ENCODE measurements around the gene PMVK. TPM values are rescaled to one million over a fixed set of nuclear protein-coding genes. Genes with fewer than 3 reads are reported as not detected.

Gene PMVK
- polyA plus RNA-seq, 4 donors: 44.8 to 120 (median 76.0) TPM

- FAIRE-seq: no peak
- Histone ChIP-seq H3K36me3 (ENCODE audit: control insufficient read depth in 3 of 3, insufficient read depth in 2 of 3, low read depth in 1 of 3, low read length in 3 of 3) (no peaks in the 10 kb centered on the region), H3K4me3 (ENCODE audit: low read depth in 1 of 3, low read length in 3 of 3) (no peak overlapping the region), H3K4me1 (ENCODE audit: control insufficient read depth in 3 of 3, insufficient read depth in 2 of 3, low read depth in 1 of 3, low read length in 2 of 3) (no peaks in the 10 kb centered on the region), H3K27ac (ENCODE audit: low read depth in 1 of 3, low read length in 2 of 3) (no peak overlapping the region), H3K9me3 (ENCODE audit: control insufficient read depth in 2 of 2, insufficient read depth in 1 of 2, low read depth in 1 of 2, low read length in 1 of 2) (no peaks in the 10 kb centered on the region), H3K27me3 (ENCODE audit: control insufficient read depth in 3 of 3, insufficient read depth in 3 of 3, low read length in 3 of 3) (peaks cover 0 to 10% (median 0%) of the 10 kb centered on the region in 3 donors)
- no peak for DNase-seq
- WGBS, 3 donors: 70 to 82% (median 75%) methylated on average over 7 of the region's 7 CpGs
These were observed 47.8 kb downstream of the PMVK start for GRCh38 chr1:154888757-154889156.

GRCh38 chr1:154886281-154887015, 50.1 kb downstream of the PMVK start:
- FAIRE-seq (no peak), DNase-seq (no peak)
- 61 to 67% (median 67%) methylated on average over 5 of the region's 5 CpGs for WGBS, 3 donors

DNA sequence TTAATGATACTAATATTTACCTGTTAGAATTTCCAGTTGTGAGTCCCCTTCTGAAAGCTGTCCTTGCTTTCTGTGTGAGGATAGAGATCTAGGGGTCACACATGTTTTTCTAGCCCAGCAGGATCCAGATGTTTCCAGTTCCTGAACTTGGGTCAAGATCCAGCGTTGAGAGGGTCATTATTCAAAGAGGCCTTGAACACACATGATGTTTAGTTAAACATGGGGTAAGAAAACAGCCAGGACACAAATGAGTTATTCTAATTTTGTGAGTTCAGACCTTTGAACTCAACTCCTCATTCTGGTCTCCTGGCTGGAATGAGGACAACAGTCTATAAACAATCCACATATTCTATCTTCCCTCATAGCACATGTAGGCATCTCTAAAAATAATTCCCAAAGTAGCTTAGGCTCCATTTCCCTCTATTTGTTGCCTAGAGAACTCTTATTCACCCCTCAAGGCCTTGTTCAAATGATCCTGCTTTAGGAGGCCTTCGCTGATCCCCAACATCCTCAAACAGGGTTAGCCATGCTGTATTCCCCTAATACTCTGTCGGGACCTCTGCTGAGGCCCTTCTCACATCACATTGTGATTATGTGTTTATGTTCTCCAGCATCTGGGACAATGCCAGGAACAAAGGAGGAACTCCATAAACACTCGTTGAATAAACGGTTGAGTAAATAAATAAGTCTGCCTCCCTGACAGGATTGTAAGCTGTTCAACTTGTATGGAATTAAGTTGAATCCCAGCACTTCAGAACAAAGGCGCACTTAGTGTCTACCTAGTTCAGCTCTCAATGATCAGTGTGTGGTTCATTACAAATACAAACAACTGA, 51.4 kb downstream of the PMVK start:
- Histone ChIP-seq H3K4me3 (ENCODE audit: low read depth in 1 of 3, low read length in 3 of 3) (no peak overlapping the region), H3K27ac (ENCODE audit: low read depth in 1 of 3, low read length in 2 of 3) (peak overlapping the region in 1 of 3 donors; percentile 27), H3K27me3 (ENCODE audit: control insufficient read depth in 3 of 3, insufficient read depth in 3 of 3, low read length in 3 of 3) (peaks cover 0 to 10% (median 0%) of the 10 kb centered on the region in 3 donors), H3K36me3 (ENCODE audit: control insufficient read depth in 3 of 3, insufficient read depth in 2 of 3, low read depth in 1 of 3, low read length in 3 of 3) (no peaks in the 10 kb centered on the region), H3K4me1 (ENCODE audit: control insufficient read depth in 3 of 3, insufficient read depth in 2 of 3, low read depth in 1 of 3, low read length in 2 of 3) (no peaks in the 10 kb centered on the region), H3K9me3 (ENCODE audit: control insufficient read depth in 2 of 2, insufficient read depth in 1 of 2, low read depth in 1 of 2, low read length in 1 of 2) (no peaks in the 10 kb centered on the region)
- no peak for FAIRE-seq
- no peak for DNase-seq
- WGBS, 3 donors: 46 to 61% (median 48%) methylated on average over 6 of the region's 6 CpGs

More at GRCh38 chr1:154886281-154887015, 50.1 kb downstream of the PMVK start:
- Histone ChIP-seq H3K4me1 (ENCODE audit: control insufficient read depth in 3 of 3, insufficient read depth in 2 of 3, low read depth in 1 of 3, low read length in 2 of 3) (no peaks in the 10 kb centered on the region), H3K36me3 (ENCODE audit: control insufficient read depth in 3 of 3, insufficient read depth in 2 of 3, low read depth in 1 of 3, low read length in 3 of 3) (no peaks in the 10 kb centered on the region), H3K4me3 (ENCODE audit: low read depth in 1 of 3, low read length in 3 of 3) (no peak overlapping the region), H3K9me3 (ENCODE audit: control insufficient read depth in 2 of 2, insufficient read depth in 1 of 2, low read depth in 1 of 2, low read length in 1 of 2) (no peaks in the 10 kb centered on the region), H3K27me3 (ENCODE audit: control insufficient read depth in 3 of 3, insufficient read depth in 3 of 3, low read length in 3 of 3) (peaks cover 0 to 10% (median 0%) of the 10 kb centered on the region in 3 donors), H3K27ac (ENCODE audit: low read depth in 1 of 3, low read length in 2 of 3) (no peak overlapping the region)

GRCh38 chr1:154883919-154884868, 52.3 kb downstream of the PMVK start:
- no peaks in the 10 kb centered on the region for H3K36me3 ChIP-seq (ENCODE audit: control insufficient read depth in 3 of 3, insufficient read depth in 2 of 3, low read depth in 1 of 3, low read length in 3 of 3)

GRCh38 chr1:154881820-154882535, 54.5 kb downstream of the PMVK start:
- no peak for FAIRE-seq

More at GRCh38 chr1:154883919-154884868, 52.3 kb downstream of the PMVK start:
- Histone ChIP-seq H3K4me1 (ENCODE audit: control insufficient read depth in 3 of 3, insufficient read depth in 2 of 3, low read depth in 1 of 3, low read length in 2 of 3) (no peaks in the 10 kb centered on the region), H3K27ac (ENCODE audit: low read depth in 1 of 3, low read length in 2 of 3) (no peak overlapping the region), H3K4me3 (ENCODE audit: low read depth in 1 of 3, low read length in 3 of 3) (no peak overlapping the region), H3K9me3 (ENCODE audit: control insufficient read depth in 2 of 2, insufficient read depth in 1 of 2, low read depth in 1 of 2, low read length in 1 of 2) (no peaks in the 10 kb centered on the region), H3K27me3 (ENCODE audit: control insufficient read depth in 3 of 3, insufficient read depth in 3 of 3, low read length in 3 of 3) (peaks cover 0 to 10% (median 0%) of the 10 kb centered on the region in 3 donors)
- DNase-seq (peak in 1 of 2 donors; percentile 31), FAIRE-seq (no peak)
- WGBS, 3 donors: 54 to 63% (median 60%) methylated on average over 15 of the region's 15 CpGs

DNA sequence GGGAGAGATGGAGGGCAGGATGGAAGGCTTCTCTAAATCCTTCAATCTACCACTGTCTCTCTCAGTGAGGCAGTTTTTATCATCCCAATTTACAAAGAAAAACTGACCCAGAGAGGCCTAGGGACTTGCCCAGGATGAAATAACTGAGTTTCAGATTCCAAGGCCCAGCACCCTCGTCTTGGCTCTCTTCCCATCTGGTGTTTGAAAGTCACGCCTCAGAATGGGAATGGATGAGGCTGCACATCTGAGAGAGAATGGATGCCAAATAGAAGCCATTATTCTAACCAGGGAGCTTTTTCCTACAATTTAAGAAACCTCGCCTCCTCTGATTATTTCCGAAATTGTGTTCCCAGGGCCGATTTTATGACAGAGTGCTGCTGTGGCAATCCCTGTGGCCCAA, 55.8 kb downstream of the PMVK start:
- peaks cover 0 to 12% (median 7%) of the 10 kb centered on the region in 3 donors for H3K4me1 ChIP-seq (ENCODE audit: control insufficient read depth in 3 of 3, insufficient read depth in 2 of 3, low read depth in 1 of 3, low read length in 2 of 3)
- DNase-seq (no peak), FAIRE-seq (no peak)
- H3K27ac ChIP-seq (ENCODE audit: low read depth in 1 of 3, low read length in 2 of 3): no peak overlapping the region
- 65 to 70% (median 66%) methylated on average over 5 of the region's 5 CpGs for WGBS, 3 donors
- H3K4me3 ChIP-seq (ENCODE audit: low read depth in 1 of 3, low read length in 3 of 3): no peak overlapping the region
- no peaks in the 10 kb centered on the region for H3K9me3 ChIP-seq (ENCODE audit: control insufficient read depth in 2 of 2, insufficient read depth in 1 of 2, low read depth in 1 of 2, low read length in 1 of 2)
- no peaks in the 10 kb centered on the region for H3K27me3 ChIP-seq (ENCODE audit: control insufficient read depth in 3 of 3, insufficient read depth in 3 of 3, low read length in 3 of 3)
- no peaks in the 10 kb centered on the region for H3K36me3 ChIP-seq (ENCODE audit: control insufficient read depth in 3 of 3, insufficient read depth in 2 of 3, low read depth in 1 of 3, low read length in 3 of 3)

More at GRCh38 chr1:154881820-154882535, 54.5 kb downstream of the PMVK start:
- no peaks in the 10 kb centered on the region for H3K36me3 ChIP-seq (ENCODE audit: control insufficient read depth in 3 of 3, insufficient read depth in 2 of 3, low read depth in 1 of 3, low read length in 3 of 3)
- no peaks in the 10 kb centered on the region for H3K9me3 ChIP-seq (ENCODE audit: control insufficient read depth in 2 of 2, insufficient read depth in 1 of 2, low read depth in 1 of 2, low read length in 1 of 2)
- WGBS, 3 donors: 79 to 86% (median 85%) methylated on average over 10 of the region's 10 CpGs
- H3K27ac ChIP-seq (ENCODE audit: low read depth in 1 of 3, low read length in 2 of 3): no peak overlapping the region
- no peak overlapping the region for H3K4me3 ChIP-seq (ENCODE audit: low read depth in 1 of 3, low read length in 3 of 3)
- no peak for DNase-seq
- no peaks in the 10 kb centered on the region for H3K27me3 ChIP-seq (ENCODE audit: control insufficient read depth in 3 of 3, insufficient read depth in 3 of 3, low read length in 3 of 3)
- H3K4me1 ChIP-seq (ENCODE audit: control insufficient read depth in 3 of 3, insufficient read depth in 2 of 3, low read depth in 1 of 3, low read length in 2 of 3): peaks cover 0 to 10% (median 7%) of the 10 kb centered on the region in 3 donors

GRCh38 chr1:154879038-154879421, 57.5 kb downstream of the PMVK start:
- no peak for FAIRE-seq
- 77 to 83% (median 79%) methylated on average over 16 of the region's 16 CpGs for WGBS, 3 donors
- Histone ChIP-seq H3K27ac (ENCODE audit: low read depth in 1 of 3, low read length in 2 of 3) (no peak overlapping the region), H3K27me3 (ENCODE audit: control insufficient read depth in 3 of 3, insufficient read depth in 3 of 3, low read length in 3 of 3) (no peaks in the 10 kb centered on the region), H3K4me3 (ENCODE audit: low read depth in 1 of 3, low read length in 3 of 3) (no peak overlapping the region), H3K36me3 (ENCODE audit: control insufficient read depth in 3 of 3, insufficient read depth in 2 of 3, low read depth in 1 of 3, low read length in 3 of 3) (no peaks in the 10 kb centered on the region), H3K9me3 (ENCODE audit: control insufficient read depth in 2 of 2, insufficient read depth in 1 of 2, low read depth in 1 of 2, low read length in 1 of 2) (no peaks in the 10 kb centered on the region), H3K4me1 (ENCODE audit: control insufficient read depth in 3 of 3, insufficient read depth in 2 of 3, low read depth in 1 of 3, low read length in 2 of 3) (peaks cover 0 to 12% (median 7%) of the 10 kb centered on the region in 3 donors)
- no peak for DNase-seq
